Sigmoid colon (tissue), 7 donors: ENCODE data around the gene GNB2. TPM values are rescaled to one million over a fixed set of nuclear protein-coding genes. Genes with fewer than 3 reads are reported as not detected.

ENCODE experiments used
- DNase-seq: peaks from one replicate; pipeline ENCODE4 v3.0.0-alpha.2; 2019
- H3K27ac ChIP-seq, 4 donors: fragments of 200-600 bp; sonication (generic); one replicate each; pipeline ENCODE4 v1.5.1; 2016 to 2019; ENCODE audit warnings: mild to moderate bottlenecking in 1 of 4
- H3K27me3 ChIP-seq, 3 donors: fragments of 200-600 bp; sonication (generic); one replicate each; pipeline ENCODE4 v1.5.1; 2019; ENCODE audit warnings: mild to moderate bottlenecking in 1 of 3
- H3K36me3 ChIP-seq, 4 donors: fragments of 200-600 bp; sonication (generic); one replicate each; pipeline ENCODE4 v1.5.1; 2016 to 2019
- H3K4me1 ChIP-seq, 4 donors: fragments of 200-600 bp; sonication (generic); one replicate each; pipeline ENCODE4 v1.5.1; 2017 to 2019
- H3K4me3 ChIP-seq, 4 donors: fragments of 200-600 bp; sonication (generic); one replicate each; pipeline ENCODE4 v1.5.1; 2017 to 2019; ENCODE audit warnings: mild to moderate bottlenecking in 2 of 4, moderate library complexity in 1 of 4
- H3K9me3 ChIP-seq, 4 donors: fragments of 200-600 bp in 3 of 4; sonication (generic) in 3 of 4; one replicate each; pipeline versions ENCODE4 v1.5.1 to v1.6.1; 2013 to 2019
- EP300 ChIP-seq, 4 donors: sonication (generic); formaldehyde crosslinking; IDR thresholded peaks; one replicate each; pipeline ENCODE4 v1.6.1; 2017; ENCODE audit warnings: antibody characterized with exemption in 4 of 4
- POLR2A ChIP-seq, 2 donors: fragments of 450-650 bp; IDR thresholded peaks; one replicate each; pipeline ENCODE4 v1.6.1; 2016; ENCODE audit warnings: antibody characterized with exemption in 2 of 2, mild to moderate bottlenecking in 2 of 2, moderate library complexity in 2 of 2
- POLR2AphosphoS5 ChIP-seq, 4 donors: sonication (generic); formaldehyde crosslinking; IDR thresholded peaks; one replicate each; pipeline ENCODE4 v1.6.1; 2017; ENCODE audit warnings: antibody characterized with exemption in 4 of 4
- WGBS, 2 donors: extraction: QIAGEN DNeasy Blood & Tissue Kit; methylation state at CpG; one replicate each; pipeline ENCODE4 v1.1.7; 2013; 5-methylcytosine and 5-hydroxymethylcytosine counted together
- intact Hi-C: fragments of 100-400 bp; cut with DNase I; formaldehyde crosslinking; loops from one replicate; pipeline ENCODE4 v1.15.1; 2023
- polyA plus RNA-seq, 3 donors: library from polyadenylated mRNA; stranded (reverse); fragments of 200-250 nt; gene quantifications; one replicate each; pipeline ENCODE4 v1.2.3, GENCODE V29; 2013
- total RNA-seq, 4 donors: library from RNA; depleted of rRNA; stranded (reverse); fragments of >200 nt; gene quantifications; one replicate each; pipeline ENCODE4 v1.1.0, GENCODE V29; 2016
- TF ChIP-seq, protein P1 (sequence below), 4 experiments: fragments of 450-650 bp in 3 of 4; fragments of 200-600 bp in 1 of 4; IDR thresholded peaks; one replicate each; pipeline ENCODE4 v1.5.1; 2016 to 2019; ENCODE audit warnings: antibody characterized with exemption in 4 of 4, mild to moderate bottlenecking in 3 of 4, moderate library complexity in 2 of 4
- donor health status: healthy with polysubstance abuse.
- donor health status: Bipolar disorder and iron deficiency.
- donor health status: healthy.

The GNB2 gene
- 100 to 1,000 TPM; 133 to 199 (median 163) TPM for total RNA-seq
- polyA plus RNA-seq, result 100 to 1,000 TPM; 230 to 286 (median 236) TPM

GRCh38 chr7:100673302-100673941 lies at the start of gene GNB2:
TSS of gene GNB2 (plus strand) at chr7:100673740. CDS start at chr7:100676266, 2,526 bp downstream.
- intact Hi-C loops, result loop anchor here (2.0 to 5.0 kb wide), 3 partner anchors 46 to 191 kb away; partner anchors contain the start of gene NYAP1
- TF ChIP-seq POLR2A (IDR thresholded peaks at IDR 0.05) (no peak), EP300 (IDR thresholded peaks at IDR 0.05) (peak in 2 of 4 donors; percentile 5 to 11), POLR2AphosphoS5 (IDR thresholded peaks at IDR 0.05) (peak; percentile 66 to 84 (median 82))
- TF ChIP-seq, protein P1, sequence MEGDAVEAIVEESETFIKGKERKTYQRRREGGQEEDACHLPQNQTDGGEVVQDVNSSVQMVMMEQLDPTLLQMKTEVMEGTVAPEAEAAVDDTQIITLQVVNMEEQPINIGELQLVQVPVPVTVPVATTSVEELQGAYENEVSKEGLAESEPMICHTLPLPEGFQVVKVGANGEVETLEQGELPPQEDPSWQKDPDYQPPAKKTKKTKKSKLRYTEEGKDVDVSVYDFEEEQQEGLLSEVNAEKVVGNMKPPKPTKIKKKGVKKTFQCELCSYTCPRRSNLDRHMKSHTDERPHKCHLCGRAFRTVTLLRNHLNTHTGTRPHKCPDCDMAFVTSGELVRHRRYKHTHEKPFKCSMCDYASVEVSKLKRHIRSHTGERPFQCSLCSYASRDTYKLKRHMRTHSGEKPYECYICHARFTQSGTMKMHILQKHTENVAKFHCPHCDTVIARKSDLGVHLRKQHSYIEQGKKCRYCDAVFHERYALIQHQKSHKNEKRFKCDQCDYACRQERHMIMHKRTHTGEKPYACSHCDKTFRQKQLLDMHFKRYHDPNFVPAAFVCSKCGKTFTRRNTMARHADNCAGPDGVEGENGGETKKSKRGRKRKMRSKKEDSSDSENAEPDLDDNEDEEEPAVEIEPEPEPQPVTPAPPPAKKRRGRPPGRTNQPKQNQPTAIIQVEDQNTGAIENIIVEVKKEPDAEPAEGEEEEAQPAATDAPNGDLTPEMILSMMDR (IDR thresholded peaks at IDR 0.05), result no peak
- Histone ChIP-seq H3K4me1 (peaks cover 0 to 27% (median 14%) of the 10 kb centered on the region in 4 donors), H3K9me3 (no peaks in the 10 kb centered on the region), H3K4me3 (peak within 1 kb of the TSS; percentile 91 to 99 (median 92)), H3K27me3 (no peaks in the 10 kb centered on the region), H3K27ac (peak within 1 kb of the TSS; percentile 97 to 99 (median 98)), H3K36me3 (peaks cover 11 to 22% (median 18%) of the 10 kb centered on the region in 4 donors)
- 0% methylated on average over 65 of the region's 65 CpGs for WGBS, 2 donors
- DNase-seq, result peak; percentile 100

- WGBS, 2 donors, result 74 to 88% methylated on average over 15 of the region's 15 CpGs
- no peak for DNase-seq
These were observed 49.4 kb upstream of the GNB2 start for GRCh38 chr7:100623951-100624824.

DNA sequence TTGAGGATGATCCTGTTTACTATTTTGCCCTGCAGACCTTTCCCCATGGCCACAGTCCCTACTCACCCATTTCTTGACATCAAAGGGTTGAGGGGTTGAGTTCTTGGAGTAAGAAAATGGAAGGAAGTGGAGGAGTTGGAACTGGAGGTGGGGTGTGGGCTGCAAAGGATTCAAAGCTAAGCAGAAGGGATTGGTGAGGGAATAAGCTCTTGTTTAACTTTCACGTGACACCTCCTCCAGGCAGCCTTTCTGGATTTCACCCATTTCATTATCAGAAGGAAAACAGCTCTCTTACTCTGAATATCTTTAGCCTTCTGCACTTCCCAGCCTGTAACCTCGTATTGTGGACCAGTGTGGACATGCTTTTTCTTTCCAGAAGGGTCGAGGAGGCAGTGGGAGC lies 47.5 kb upstream of the GNB2 start:
- H3K27ac ChIP-seq, result no peak overlapping the region
- intact Hi-C loops, result loop anchor here (5.0 kb wide), 1 partner anchor 46 kb away; the partner anchor contains the start of gene GNB2
- 13 to 20% methylated on average over 3 of the region's 3 CpGs for WGBS, 2 donors
- H3K27me3 ChIP-seq, result peaks cover 0 to 11% (median 8%) of the 10 kb centered on the region in 3 donors
- DNase-seq, result no peak
- no peaks in the 10 kb centered on the region for H3K36me3 ChIP-seq
- TF ChIP-seq EP300 (IDR thresholded peaks at IDR 0.05) (no peak), POLR2A (IDR thresholded peaks at IDR 0.05) (no peak), POLR2AphosphoS5 (IDR thresholded peaks at IDR 0.05) (no peak)
- TF ChIP-seq, protein P1 (IDR thresholded peaks at IDR 0.05), result no peak
- peak overlapping the region in 3 of 4 donors; percentile 23 to 41 (median 30) for H3K4me3 ChIP-seq
- H3K9me3 ChIP-seq, result no peaks in the 10 kb centered on the region
- peaks cover 0 to 13% (median 11%) of the 10 kb centered on the region in 4 donors for H3K4me1 ChIP-seq

More at GRCh38 chr7:100623951-100624824, 49.4 kb upstream of the GNB2 start:
- TF ChIP-seq, protein P1 (IDR thresholded peaks at IDR 0.05), result no peak
- no peak for TF ChIP-seq EP300 (IDR thresholded peaks at IDR 0.05)
- no peak for TF ChIP-seq POLR2AphosphoS5 (IDR thresholded peaks at IDR 0.05)
- no peak for TF ChIP-seq POLR2A (IDR thresholded peaks at IDR 0.05)
- H3K27ac ChIP-seq, result no peak overlapping the region
- no peak overlapping the region for H3K4me3 ChIP-seq
- peaks cover 0 to 11% (median 8%) of the 10 kb centered on the region in 3 donors for H3K27me3 ChIP-seq
- H3K9me3 ChIP-seq, result no peaks in the 10 kb centered on the region
- peaks cover 0 to 13% (median 11%) of the 10 kb centered on the region in 4 donors for H3K4me1 ChIP-seq
- intact Hi-C loops, result no loop called here
- no peaks in the 10 kb centered on the region for H3K36me3 ChIP-seq

- H3K9me3 ChIP-seq, result no peaks in the 10 kb centered on the region
- H3K36me3 ChIP-seq, result no peaks in the 10 kb centered on the region
- WGBS, 2 donors, result 4 to 5% methylated on average over 37 of the region's 37 CpGs
- TF ChIP-seq POLR2AphosphoS5 (IDR thresholded peaks at IDR 0.05) (no peak), POLR2A (IDR thresholded peaks at IDR 0.05) (no peak), EP300 (IDR thresholded peaks at IDR 0.05) (no peak)
- TF ChIP-seq, protein P1 (IDR thresholded peaks at IDR 0.05), result no peak
- H3K4me3 ChIP-seq, result peak overlapping the region; percentile 5 to 41 (median 26)
- H3K27ac ChIP-seq, result peak overlapping the region in 1 of 4 donors; percentile 19
- intact Hi-C loops, result loop anchor here (5.0 kb wide), 1 partner anchor 46 kb away; the partner anchor contains the start of gene GNB2
- H3K4me1 ChIP-seq, result peaks cover 0 to 13% (median 11%) of the 10 kb centered on the region in 4 donors
- DNase-seq, result peak; percentile 93
- peaks cover 0 to 15% (median 10%) of the 10 kb centered on the region in 3 donors for H3K27me3 ChIP-seq
These were observed 46.9 kb upstream of the GNB2 start for GRCh38 chr7:100626530-100627237.
